Testis (tissue), 2 donors: ENCODE measurements around the gene MACROD2.
"Not testable (repeated sequence)": the region's sequence is repeated elsewhere in the genome, so short reads cannot be mapped to it uniquely, and the experiment has no call there.

Experiments
- POLR2A ChIP-seq: fragments of 450-650 bp; IDR thresholded peaks from one replicate; pipeline ENCODE4 v1.6.1; 2017; ENCODE audit warnings: antibody characterized with exemption, mild to moderate bottlenecking, moderate library complexity
- TF ChIP-seq, protein P1 (sequence below), 3 experiments: fragments of 450-650 bp in 2 of 3; fragments of 200-600 bp in 1 of 3; sonication (generic) in 1 of 3; IDR thresholded peaks; one replicate each; pipeline ENCODE4 v1.5.1; 2016 to 2019; ENCODE audit warnings: antibody characterized with exemption in 3 of 3, mild to moderate bottlenecking in 2 of 3, moderate library complexity in 1 of 3

DNA sequence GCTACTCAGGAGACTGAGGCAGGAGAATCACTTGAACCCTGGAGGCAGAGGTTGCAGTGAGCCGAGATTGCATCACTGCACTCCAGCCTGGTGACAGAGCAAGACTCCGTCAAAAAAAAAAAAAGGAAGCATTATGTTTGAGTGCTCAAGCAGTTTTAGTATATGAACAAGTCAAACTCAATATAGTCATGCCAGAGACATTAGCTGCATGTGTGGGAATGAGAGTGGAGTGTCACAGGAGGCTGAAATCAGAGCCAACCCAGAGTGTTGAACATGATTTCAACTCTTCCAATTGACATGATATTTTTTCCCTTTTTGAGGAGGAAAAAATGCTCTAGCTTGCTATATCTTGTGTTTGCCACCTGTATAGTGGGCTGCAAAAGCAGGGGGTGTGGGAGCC lies 931.1 kb downstream of the MACROD2 start:
- TF ChIP-seq, protein P1, sequence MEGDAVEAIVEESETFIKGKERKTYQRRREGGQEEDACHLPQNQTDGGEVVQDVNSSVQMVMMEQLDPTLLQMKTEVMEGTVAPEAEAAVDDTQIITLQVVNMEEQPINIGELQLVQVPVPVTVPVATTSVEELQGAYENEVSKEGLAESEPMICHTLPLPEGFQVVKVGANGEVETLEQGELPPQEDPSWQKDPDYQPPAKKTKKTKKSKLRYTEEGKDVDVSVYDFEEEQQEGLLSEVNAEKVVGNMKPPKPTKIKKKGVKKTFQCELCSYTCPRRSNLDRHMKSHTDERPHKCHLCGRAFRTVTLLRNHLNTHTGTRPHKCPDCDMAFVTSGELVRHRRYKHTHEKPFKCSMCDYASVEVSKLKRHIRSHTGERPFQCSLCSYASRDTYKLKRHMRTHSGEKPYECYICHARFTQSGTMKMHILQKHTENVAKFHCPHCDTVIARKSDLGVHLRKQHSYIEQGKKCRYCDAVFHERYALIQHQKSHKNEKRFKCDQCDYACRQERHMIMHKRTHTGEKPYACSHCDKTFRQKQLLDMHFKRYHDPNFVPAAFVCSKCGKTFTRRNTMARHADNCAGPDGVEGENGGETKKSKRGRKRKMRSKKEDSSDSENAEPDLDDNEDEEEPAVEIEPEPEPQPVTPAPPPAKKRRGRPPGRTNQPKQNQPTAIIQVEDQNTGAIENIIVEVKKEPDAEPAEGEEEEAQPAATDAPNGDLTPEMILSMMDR (IDR thresholded peaks at IDR 0.05) = not testable (repeated sequence)
- TF ChIP-seq POLR2A = not testable (repeated sequence)
